Caco-2 (cell line): ENCODE results near the gene CASZ1. TPM values are rescaled to one million over a fixed set of nuclear protein-coding genes. Genes with fewer than 3 reads are reported as not detected.

Experiments
- BruUV-seq: library from RNA; stranded (reverse); fragments of 400-500 nt; replicated peaks from 2 replicates; lab custom pipeline; 2021; lab: Mats Ljungman, UMichigan
- CTCF ChIA-PET: fragments of 300-600 bp; sonication (Branson Sonifier 250); formaldehyde crosslinking; loops from one replicate; lab custom pipeline; 2022; ENCODE audit warnings: antibody characterized with exemption; lab: Charles Lee
- POLR2A ChIA-PET: fragments of 300-600 bp; sonication (Branson Sonifier 250); formaldehyde crosslinking; loops from one replicate; lab custom pipeline; 2022; ENCODE audit warnings: antibody characterized with exemption; lab: Charles Lee
- DNase-seq, 2 experiments: peaks; one replicate each; pipeline versions ENCODE4 v3.0.0 to v3.0.0-alpha.2; 2020 to 2022
- H3K27me3 ChIP-seq: replicated peaks from 2 replicates; pipeline ENCODE4 v1.6.0; 2011; ENCODE audit warnings: low read length; ENCODE audit not compliant: control insufficient read depth, insufficient read depth
- H3K36me3 ChIP-seq: 2 replicates; pipeline ENCODE4 v1.5.1; 2011; ENCODE audit warnings: low read length; ENCODE audit not compliant: control insufficient read depth, insufficient read depth
- H3K4me1 ChIP-seq: fragments of 250-450 bp; sonication (Bioruptor Pico); 2 replicates; pipeline ENCODE4 v1.5.1; 2020; ENCODE audit warnings: mild to moderate bottlenecking
- H3K4me3 ChIP-seq: 2 replicates; pipeline ENCODE4 v1.5.1; 2011; ENCODE audit warnings: low read depth, mild to moderate bottlenecking, control low read depth, low read length
- H3K9me3 ChIP-seq: fragments of 250-450 bp; sonication (Bioruptor Pico); 2 replicates; pipeline ENCODE4 v1.5.1; 2020; ENCODE audit warnings: mild to moderate bottlenecking, moderate library complexity
- H3K27ac Mint-ChIP-seq: one replicate; pipeline ENCODE4 v1.8.0; 2022; ENCODE audit warnings: mixed read lengths; ENCODE audit not compliant: unreplicated experiment
- H3K27me3 Mint-ChIP-seq: one replicate; pipeline ENCODE4 v1.8.0; 2022; ENCODE audit warnings: mixed read lengths; ENCODE audit not compliant: insufficient read depth, unreplicated experiment
- H3K36me3 Mint-ChIP-seq: one replicate; pipeline ENCODE4 v1.8.0; 2022; ENCODE audit warnings: mild to moderate bottlenecking, mixed read lengths; ENCODE audit not compliant: insufficient read depth, unreplicated experiment
- H3K4me1 Mint-ChIP-seq: one replicate; pipeline ENCODE4 v1.8.0; 2022; ENCODE audit warnings: low read depth, mixed read lengths; ENCODE audit not compliant: unreplicated experiment
- H3K4me3 Mint-ChIP-seq: one replicate; pipeline ENCODE4 v1.8.0; 2022; ENCODE audit warnings: mild to moderate bottlenecking, moderate library complexity, mixed read lengths; ENCODE audit not compliant: unreplicated experiment
- H3K9me3 Mint-ChIP-seq: one replicate; pipeline ENCODE4 v1.8.0; 2022; ENCODE audit warnings: mixed read lengths; ENCODE audit not compliant: unreplicated experiment
- CTCF ChIP-seq, 2 experiments: fragments of 200-600 bp in 1 of 2; IDR thresholded peaks; 1 replicate in 1 of 2; 2 replicates in 1 of 2; pipeline versions ENCODE4 v1.5.1 to v1.8.0; 2011 to 2022; ENCODE audit warnings: antibody characterized with exemption in 1 of 2, control low read depth in 1 of 2, inconsistent platforms in 1 of 2, low read depth in 1 of 2, low read length in 1 of 2, mild to moderate bottlenecking in 1 of 2, moderate library complexity in 1 of 2; ENCODE audit not compliant: insufficient read depth in 1 of 2, severe bottlenecking in 1 of 2, unreplicated experiment in 1 of 2
- intact Hi-C: fragments of 100-400 bp; cut with micrococcal nuclease; formaldehyde crosslinking; loops from one replicate; pipeline ENCODE4 v1.10.0; 2022; ENCODE audit not compliant: unreplicated experiment
- total RNA-seq: library from RNA; stranded (reverse); gene quantifications from 2 replicates; pipeline ENCODE4 v1.2.3, GENCODE V29; 2022

CASZ1 gene
- total RNA-seq, 1 experiment from 2014 or later = 10.9 TPM

GRCh38 chr1:10639775-10640578, 156.5 kb downstream of the CASZ1 start:
- no peak for TF ChIP-seq CTCF (IDR thresholded peaks at IDR 0.05; ENCODE audit: insufficient read depth in 1 of 2, low read depth in 1 of 2, low read length in 1 of 2, severe bottlenecking in 1 of 2, unreplicated experiment in 1 of 2)
- H3K36me3 Mint-ChIP-seq = peaks cover 7% of the 10 kb centered on the region
- H3K27me3 Mint-ChIP-seq = no peaks in the 10 kb centered on the region
- H3K4me3 Mint-ChIP-seq = no peak overlapping the region
- intact Hi-C loops = loop anchor here (10.0 kb wide), 1 partner anchor 125 kb away; no protein-coding TSS in a partner anchor
- DNase-seq = no peak
- POLR2A ChIA-PET = no interaction called here
- no peaks in the 10 kb centered on the region for H3K36me3 ChIP-seq
- no peaks in the 10 kb centered on the region for H3K4me1 ChIP-seq
- no peaks in the 10 kb centered on the region for H3K9me3 ChIP-seq
- H3K4me1 Mint-ChIP-seq = peaks cover 4% of the 10 kb centered on the region
- no peak overlapping the region for H3K27ac Mint-ChIP-seq
- H3K4me3 ChIP-seq = no peak overlapping the region
- H3K9me3 Mint-ChIP-seq = no peaks in the 10 kb centered on the region
- no peaks in the 10 kb centered on the region for H3K27me3 ChIP-seq
- no TSS peak for BruUV-seq
- CTCF ChIA-PET = interaction anchor here (1.1 kb wide), 1 partner anchor 132 kb away, joined by 3 read pairs; no protein-coding TSS in a partner anchor

GRCh38 chr1:10639011-10639774, 157.3 kb downstream of the CASZ1 start:
- no peaks in the 10 kb centered on the region for H3K27me3 Mint-ChIP-seq
- ChIA-PET POLR2A (no interaction called here), CTCF (no interaction called here)
- Histone ChIP-seq H3K27me3 (no peaks in the 10 kb centered on the region), H3K4me3 (no peak overlapping the region), H3K36me3 (no peaks in the 10 kb centered on the region), H3K4me1 (no peaks in the 10 kb centered on the region), H3K9me3 (no peaks in the 10 kb centered on the region)
- TF ChIP-seq CTCF (IDR thresholded peaks at IDR 0.05; ENCODE audit: insufficient read depth in 1 of 2, low read depth in 1 of 2, low read length in 1 of 2, severe bottlenecking in 1 of 2, unreplicated experiment in 1 of 2) = no peak
- H3K9me3 Mint-ChIP-seq = no peaks in the 10 kb centered on the region
- H3K36me3 Mint-ChIP-seq = peaks cover 7% of the 10 kb centered on the region
- no peak for DNase-seq
- intact Hi-C loops = loop anchor here (10.0 kb wide), 1 partner anchor 124 kb away; no protein-coding TSS in a partner anchor
- peaks cover 4% of the 10 kb centered on the region for H3K4me1 Mint-ChIP-seq
- no peak overlapping the region for H3K27ac Mint-ChIP-seq
- no peak overlapping the region for H3K4me3 Mint-ChIP-seq
- no TSS peak for BruUV-seq

GRCh38 chr1:10638559-10639005, 157.9 kb downstream of the CASZ1 start:
- Mint-ChIP-seq H3K27me3 (no peaks in the 10 kb centered on the region), H3K9me3 (no peaks in the 10 kb centered on the region), H3K4me3 (no peak overlapping the region), H3K27ac (no peak overlapping the region), H3K4me1 (peaks cover 4% of the 10 kb centered on the region), H3K36me3 (peaks cover 7% of the 10 kb centered on the region)
- CTCF ChIA-PET = no interaction called here
- POLR2A ChIA-PET = no interaction called here
- no peaks in the 10 kb centered on the region for H3K4me1 ChIP-seq
- H3K27me3 ChIP-seq = no peaks in the 10 kb centered on the region
- no peaks in the 10 kb centered on the region for H3K9me3 ChIP-seq
- no peak for DNase-seq
- BruUV-seq = no TSS peak
- intact Hi-C loops = loop anchor here (10.0 kb wide), 1 partner anchor 124 kb away; no protein-coding TSS in a partner anchor
- no peak for TF ChIP-seq CTCF (IDR thresholded peaks at IDR 0.05; ENCODE audit: insufficient read depth in 1 of 2, low read depth in 1 of 2, low read length in 1 of 2, severe bottlenecking in 1 of 2, unreplicated experiment in 1 of 2)
- H3K4me3 ChIP-seq = no peak overlapping the region
- H3K36me3 ChIP-seq = no peaks in the 10 kb centered on the region
